Activated CD8-positive, alpha-beta memory T cell treated with anti-CD3 and anti-CD28 coated beads, Interleukin-2, amount 10 ng/mL, durations not matched to agents 7 days and 5 days (primary cell): ENCODE data around the gene CADM3. TPM values are rescaled to one million over a fixed set of nuclear protein-coding genes. Genes with fewer than 3 reads are reported as not detected.

Experiments used
- ATAC-seq: fragments of 150-1000 bp; cut with Tn5 transposase; one replicate; pipeline ENCODE4 v1.10.0; 2021; ENCODE audit warnings: moderate library complexity
- CTCF ChIA-PET: fragments of 350-600 bp; sonication (Branson Sonifier 250); formaldehyde crosslinking; loops from one replicate; lab custom pipeline; 2021; ENCODE audit warnings: antibody characterized with exemption; lab: Charles Lee
- DNase-seq: peaks from one replicate; pipeline ENCODE4 v3.0.0-alpha.2; 2020
- H3K27ac Mint-ChIP-seq: one replicate; pipeline ENCODE4 v1.8.0; 2021; ENCODE audit warnings: mild to moderate bottlenecking, mixed read lengths
- H3K27me3 Mint-ChIP-seq: one replicate; pipeline ENCODE4 v1.8.0; 2021; ENCODE audit warnings: mixed read lengths
- H3K36me3 Mint-ChIP-seq: one replicate; pipeline ENCODE4 v1.8.0; 2021; ENCODE audit warnings: mild to moderate bottlenecking, mixed read lengths
- H3K4me1 Mint-ChIP-seq: one replicate; pipeline ENCODE4 v1.8.0; 2021; ENCODE audit warnings: mixed read lengths
- H3K4me3 Mint-ChIP-seq: one replicate; pipeline ENCODE4 v1.8.0; 2021; ENCODE audit warnings: mild to moderate bottlenecking, moderate library complexity, mixed read lengths
- H3K9me3 Mint-ChIP-seq: one replicate; pipeline ENCODE4 v1.8.0; 2022; ENCODE audit warnings: low read depth, mixed read lengths
- total RNA-seq, 2 experiments: library from RNA; stranded (reverse); gene quantifications; one replicate each; pipeline ENCODE4 v1.2.3, GENCODE V29; 2021

CADM3 gene
- total RNA-seq, 2 experiments from 2014 or later = not detected

GRCh38 chr1:159181328-159182024 is 10.1 kb downstream of the CADM3 start:
- H3K4me1 Mint-ChIP-seq = peaks cover 3% of the 10 kb centered on the region
- H3K36me3 Mint-ChIP-seq = no peaks in the 10 kb centered on the region
- no peak overlapping the region for H3K4me3 Mint-ChIP-seq
- H3K27me3 Mint-ChIP-seq = peaks cover 57% of the 10 kb centered on the region
- no peak overlapping the region for H3K27ac Mint-ChIP-seq
- ATAC-seq (no peak), DNase-seq (no peak)
- CTCF ChIA-PET = no interaction called here
- no peaks in the 10 kb centered on the region for H3K9me3 Mint-ChIP-seq

- DNase-seq (no peak), ATAC-seq (no peak)
- no peaks in the 10 kb centered on the region for H3K36me3 Mint-ChIP-seq
- no peak overlapping the region for H3K4me3 Mint-ChIP-seq
- H3K4me1 Mint-ChIP-seq = no peaks in the 10 kb centered on the region
- CTCF ChIA-PET = no interaction called here
- no peak overlapping the region for H3K27ac Mint-ChIP-seq
- peaks cover 81% of the 10 kb centered on the region for H3K27me3 Mint-ChIP-seq
- H3K9me3 Mint-ChIP-seq = no peaks in the 10 kb centered on the region
These were observed 12.8 kb downstream of the CADM3 start for GRCh38 chr1:159184201-159184600.

- ATAC-seq (no peak), DNase-seq (no peak)
- Mint-ChIP-seq H3K27me3 (peaks cover 81% of the 10 kb centered on the region), H3K4me3 (no peak overlapping the region), H3K9me3 (no peaks in the 10 kb centered on the region), H3K27ac (no peak overlapping the region), H3K4me1 (no peaks in the 10 kb centered on the region), H3K36me3 (no peaks in the 10 kb centered on the region)
- CTCF ChIA-PET = no interaction called here
These were observed 13.7 kb downstream of the CADM3 start for GRCh38 chr1:159185121-159185520.

GRCh38 chr1:159187033-159187432 is 15.6 kb downstream of the CADM3 start:
- Mint-ChIP-seq H3K27me3 (peaks cover 76% of the 10 kb centered on the region), H3K27ac (no peak overlapping the region), H3K4me1 (no peaks in the 10 kb centered on the region), H3K4me3 (no peak overlapping the region), H3K9me3 (no peaks in the 10 kb centered on the region), H3K36me3 (no peaks in the 10 kb centered on the region)
- no peak for DNase-seq
- CTCF ChIA-PET = no interaction called here
- ATAC-seq = no peak

GRCh38 chr1:159187647-159188374 is 16.4 kb downstream of the CADM3 start:
- peaks cover 73% of the 10 kb centered on the region for H3K27me3 Mint-ChIP-seq
- ATAC-seq (no peak), DNase-seq (no peak)
- CTCF ChIA-PET = interaction anchor here (1.1 to 1.5 kb wide), 2 partner anchors 10 to 12 kb away, joined by 3 read pairs; no protein-coding TSS in a partner anchor
- no peaks in the 10 kb centered on the region for H3K9me3 Mint-ChIP-seq
- no peaks in the 10 kb centered on the region for H3K36me3 Mint-ChIP-seq
- H3K4me3 Mint-ChIP-seq = no peak overlapping the region
- H3K4me1 Mint-ChIP-seq = no peaks in the 10 kb centered on the region
- H3K27ac Mint-ChIP-seq = no peak overlapping the region

- no peaks in the 10 kb centered on the region for H3K9me3 Mint-ChIP-seq
- ATAC-seq (peak; percentile 39), DNase-seq (no peak)
- no peak overlapping the region for H3K27ac Mint-ChIP-seq
- H3K4me3 Mint-ChIP-seq = no peak overlapping the region
- peaks cover 70% of the 10 kb centered on the region for H3K27me3 Mint-ChIP-seq
- CTCF ChIA-PET = interaction anchor here (1.1 to 1.5 kb wide), 2 partner anchors 10 to 12 kb away, joined by 3 read pairs; no protein-coding TSS in a partner anchor
- H3K4me1 Mint-ChIP-seq = no peaks in the 10 kb centered on the region
- no peaks in the 10 kb centered on the region for H3K36me3 Mint-ChIP-seq
These were observed 17.0 kb downstream of the CADM3 start for GRCh38 chr1:159188375-159188788.

GRCh38 chr1:159190441-159190840 is 19.0 kb downstream of the CADM3 start:
- no peaks in the 10 kb centered on the region for H3K4me1 Mint-ChIP-seq
- CTCF ChIA-PET = no interaction called here
- no peaks in the 10 kb centered on the region for H3K9me3 Mint-ChIP-seq
- no peaks in the 10 kb centered on the region for H3K36me3 Mint-ChIP-seq
- no peak overlapping the region for H3K4me3 Mint-ChIP-seq
- DNase-seq (no peak), ATAC-seq (no peak)
- no peak overlapping the region for H3K27ac Mint-ChIP-seq
- H3K27me3 Mint-ChIP-seq = peaks cover 56% of the 10 kb centered on the region

GRCh38 chr1:159196543-159196942 is 25.1 kb downstream of the CADM3 start:
- no peak for ATAC-seq
- Mint-ChIP-seq H3K9me3 (no peaks in the 10 kb centered on the region), H3K4me3 (no peak overlapping the region), H3K27me3 (peaks cover 30% of the 10 kb centered on the region), H3K36me3 (no peaks in the 10 kb centered on the region), H3K4me1 (peaks cover 3% of the 10 kb centered on the region), H3K27ac (no peak overlapping the region)
- CTCF ChIA-PET = interaction anchor here (1.2 to 2.4 kb wide), 5 partner anchors 10 to 64 kb away, joined by 3 to 11 read pairs (median 6); no protein-coding TSS in a partner anchor
- no peak for DNase-seq

GRCh38 chr1:159197561-159198557 is 26.4 kb downstream of the CADM3 start:
- Mint-ChIP-seq H3K4me3 (no peak overlapping the region), H3K4me1 (peaks cover 3% of the 10 kb centered on the region), H3K9me3 (no peaks in the 10 kb centered on the region), H3K36me3 (no peaks in the 10 kb centered on the region), H3K27ac (no peak overlapping the region), H3K27me3 (peaks cover 34% of the 10 kb centered on the region)
- CTCF ChIA-PET = interaction anchor here (0.6 to 2.4 kb wide), 9 partner anchors 10 to 65 kb away, joined by 3 to 17 read pairs (median 4); no protein-coding TSS in a partner anchor
- ATAC-seq (peak; percentile 65), DNase-seq (peak; percentile 68)

GRCh38 chr1:159199901-159200300 is 28.5 kb downstream of the CADM3 start:
- Mint-ChIP-seq H3K9me3 (no peaks in the 10 kb centered on the region), H3K4me3 (no peak overlapping the region), H3K4me1 (peaks cover 3% of the 10 kb centered on the region), H3K27ac (no peak overlapping the region), H3K27me3 (peaks cover 41% of the 10 kb centered on the region), H3K36me3 (no peaks in the 10 kb centered on the region)
- DNase-seq = no peak
- ATAC-seq = no peak
- CTCF ChIA-PET = interaction anchor here (0.6 kb wide), 1 partner anchor 38 kb away, joined by 3 read pairs; no protein-coding TSS in a partner anchor

- peaks cover 43% of the 10 kb centered on the region for H3K27me3 Mint-ChIP-seq
- H3K36me3 Mint-ChIP-seq = no peaks in the 10 kb centered on the region
- ATAC-seq (no peak), DNase-seq (no peak)
- H3K4me3 Mint-ChIP-seq = no peak overlapping the region
- H3K27ac Mint-ChIP-seq = no peak overlapping the region
- CTCF ChIA-PET = interaction anchor here (1.9 kb wide), 1 partner anchor 10 kb away, joined by 5 read pairs; no protein-coding TSS in a partner anchor
- H3K9me3 Mint-ChIP-seq = no peaks in the 10 kb centered on the region
- H3K4me1 Mint-ChIP-seq = peaks cover 3% of the 10 kb centered on the region
These were observed 29.4 kb downstream of the CADM3 start for GRCh38 chr1:159200769-159201168.

GRCh38 chr1:159201642-159202041 is 30.2 kb downstream of the CADM3 start:
- Mint-ChIP-seq H3K27ac (no peak overlapping the region), H3K4me3 (no peak overlapping the region), H3K27me3 (peaks cover 41% of the 10 kb centered on the region), H3K4me1 (peaks cover 3% of the 10 kb centered on the region), H3K9me3 (no peaks in the 10 kb centered on the region), H3K36me3 (no peaks in the 10 kb centered on the region)
- DNase-seq (no peak), ATAC-seq (no peak)
- CTCF ChIA-PET = interaction anchor here (0.6 to 1.9 kb wide), 2 partner anchors 9 to 13 kb away, joined by 3 to 5 read pairs; no protein-coding TSS in a partner anchor
